H9 (cell line): ENCODE results near the gene SMPD2. TPM values are rescaled to one million over a fixed set of nuclear protein-coding genes. Genes with fewer than 3 reads are reported as not detected.

Experiments
- DNase-seq: peaks from one replicate; pipeline ENCODE4 v3.0.0-alpha.2; 2017
- H2AFZ ChIP-seq: one replicate; pipeline ENCODE4 v1.6.1; 2013; ENCODE audit warnings: mild to moderate bottlenecking, low read length, control low read depth, moderate library complexity
- H2AK5ac ChIP-seq: 2 replicates; pipeline ENCODE4 v1.6.1; 2013; ENCODE audit warnings: low read length, control low read depth, mixed read lengths; ENCODE audit not compliant: insufficient read length
- H2BK120ac ChIP-seq: one replicate; pipeline ENCODE4 v1.6.1; 2013; ENCODE audit warnings: low read depth, mild to moderate bottlenecking, low read length, control low read depth, inconsistent platforms; ENCODE audit not compliant: poor library complexity, severe bottlenecking
- H2BK12ac ChIP-seq: 2 replicates; pipeline ENCODE4 v1.6.1; 2013; ENCODE audit warnings: low read length, control low read depth, mixed read lengths, low read depth; ENCODE audit not compliant: insufficient read length
- H2BK15ac ChIP-seq: 2 replicates; pipeline ENCODE4 v1.6.1; 2013; ENCODE audit warnings: low read depth, low read length, control low read depth
- H2BK20ac ChIP-seq: one replicate; pipeline ENCODE4 v1.6.1; 2013; ENCODE audit warnings: low read depth, mild to moderate bottlenecking, low read length, control low read depth, inconsistent platforms; ENCODE audit not compliant: poor library complexity, severe bottlenecking
- H2BK5ac ChIP-seq: 2 replicates; pipeline ENCODE4 v1.6.1; 2013; ENCODE audit warnings: low read length, control low read depth, mixed read lengths; ENCODE audit not compliant: insufficient read length
- H3K14ac ChIP-seq: 2 replicates; pipeline ENCODE4 v1.6.1; 2013; ENCODE audit warnings: low read length, control low read depth; ENCODE audit not compliant: insufficient read depth
- H3K18ac ChIP-seq: 2 replicates; pipeline ENCODE4 v1.6.1; 2013; ENCODE audit warnings: low read depth, mild to moderate bottlenecking, mixed read lengths, low read length, control low read depth; ENCODE audit not compliant: insufficient read length
- H3K23ac ChIP-seq: 2 replicates; pipeline ENCODE4 v1.6.1; 2013; ENCODE audit warnings: low read length, control low read depth, mixed read lengths, low read depth; ENCODE audit not compliant: insufficient read length
- H3K23me2 ChIP-seq: 2 replicates; pipeline ENCODE4 v1.6.1; 2013; ENCODE audit warnings: low read depth, mild to moderate bottlenecking, mixed read lengths, low read length, control low read depth; ENCODE audit not compliant: insufficient read length, poor library complexity, severe bottlenecking
- H3K27ac ChIP-seq: 2 replicates; pipeline ENCODE4 v1.5.1; 2013; ENCODE audit warnings: low read length, control low read depth, mixed read lengths, low read depth; ENCODE audit not compliant: insufficient read length
- H3K27me3 ChIP-seq: 2 replicates; pipeline ENCODE4 v1.6.1; 2013; ENCODE audit warnings: low read length, control low read depth, inconsistent platforms; ENCODE audit not compliant: insufficient read depth
- H3K4ac ChIP-seq: 2 replicates; pipeline ENCODE4 v1.6.1; 2013; ENCODE audit warnings: low read depth, mild to moderate bottlenecking, control low read depth, inconsistent platforms, low read length, moderate library complexity
- H3K4me1 ChIP-seq: 2 replicates; pipeline ENCODE4 v1.6.1; 2013; ENCODE audit warnings: low read length, control low read depth, inconsistent platforms; ENCODE audit not compliant: insufficient read depth
- H3K4me2 ChIP-seq: 2 replicates; pipeline ENCODE4 v1.6.1; 2013; ENCODE audit warnings: low read length, control low read depth, mixed read lengths; ENCODE audit not compliant: insufficient read length, insufficient read depth
- H3K56ac ChIP-seq: 2 replicates; pipeline ENCODE4 v1.6.1; 2013; ENCODE audit warnings: low read depth, mild to moderate bottlenecking, mixed read lengths, low read length, control low read depth; ENCODE audit not compliant: insufficient read length
- H3K79me1 ChIP-seq: 2 replicates; pipeline ENCODE4 v1.6.1; 2013; ENCODE audit warnings: low read depth, mild to moderate bottlenecking, moderate library complexity, low read length, control low read depth, inconsistent platforms; ENCODE audit not compliant: insufficient read depth, poor library complexity, severe bottlenecking
- H3K79me2 ChIP-seq: 2 replicates; pipeline ENCODE4 v1.6.1; 2013; ENCODE audit warnings: low read length, control low read depth, inconsistent platforms; ENCODE audit not compliant: insufficient read depth
- H3K9ac ChIP-seq: 2 replicates; pipeline ENCODE4 v1.6.1; 2013; ENCODE audit warnings: low read length, control low read depth, mixed read lengths; ENCODE audit not compliant: insufficient read length; ENCODE audit errors: extremely low read depth
- H3K9me3 ChIP-seq: one replicate; pipeline ENCODE4 v1.6.1; 2013; ENCODE audit warnings: low read depth, low read length, inconsistent platforms; ENCODE audit not compliant: control insufficient read depth
- H3T11ph ChIP-seq: one replicate; pipeline ENCODE4 v1.6.1; 2013; ENCODE audit warnings: mild to moderate bottlenecking, low read length, control low read depth, inconsistent platforms
- H4K20me1 ChIP-seq: one replicate; pipeline ENCODE4 v1.6.1; 2013; ENCODE audit not compliant: control insufficient read depth, insufficient read length, insufficient read depth
- H4K5ac ChIP-seq: 2 replicates; pipeline ENCODE4 v1.6.1; 2013; ENCODE audit warnings: low read depth, mild to moderate bottlenecking, mixed read lengths, low read length, control low read depth; ENCODE audit not compliant: insufficient read length
- H4K8ac ChIP-seq: replicated peaks from 2 replicates; pipeline ENCODE4 v1.6.1; 2013; ENCODE audit warnings: low read length, control low read depth, mixed read lengths, low read depth; ENCODE audit not compliant: insufficient read length
- H4K91ac ChIP-seq: 2 replicates; pipeline ENCODE4 v1.6.1; 2013; ENCODE audit warnings: low read depth, mild to moderate bottlenecking, moderate library complexity, mixed read lengths, low read length, control low read depth; ENCODE audit not compliant: insufficient read length
- H3K27ac Mint-ChIP-seq, 3 experiments: 2 replicates in 2 of 3; 3 replicates in 1 of 3; pipeline ENCODE4 v1.8.0; 2020 to 2021; ENCODE audit warnings: mixed read lengths in 3 of 3, mild to moderate bottlenecking in 1 of 3, moderate library complexity in 1 of 3
- H3K27me3 Mint-ChIP-seq: 2 replicates; pipeline ENCODE4 v1.8.0; 2021; ENCODE audit warnings: low read depth, mild to moderate bottlenecking, moderate library complexity, mixed read lengths
- H3K36me3 Mint-ChIP-seq, 3 experiments: 2 replicates in 2 of 3; 3 replicates in 1 of 3; pipeline ENCODE4 v1.8.0; 2020 to 2021; ENCODE audit warnings: low read depth in 3 of 3, mixed read lengths in 3 of 3; ENCODE audit not compliant: insufficient read depth in 1 of 3
- H3K4me1 Mint-ChIP-seq, 2 experiments: 2 replicates each; pipeline ENCODE4 v1.8.0; 2020; ENCODE audit warnings: mixed read lengths in 2 of 2
- H3K4me3 Mint-ChIP-seq, 2 experiments: 2 replicates in 1 of 2; 3 replicates in 1 of 2; pipeline ENCODE4 v1.8.0; 2020 to 2021; ENCODE audit warnings: mild to moderate bottlenecking in 2 of 2, mixed read lengths in 2 of 2, moderate library complexity in 1 of 2
- H3K9me3 Mint-ChIP-seq, 2 experiments: 2 replicates in 1 of 2; 3 replicates in 1 of 2; pipeline ENCODE4 v1.8.0; 2020; ENCODE audit warnings: mild to moderate bottlenecking in 2 of 2, mixed read lengths in 2 of 2, moderate library complexity in 1 of 2
- WGBS: extraction: QIAGEN DNeasy Blood & Tissue Kit; methylation state at CpG from one replicate; pipeline ENCODE4 v1.1.7; 2013; ENCODE audit warnings: missing lambda C conversion rate, low lambda C conversion rate, mixed read lengths; ENCODE audit not compliant: insufficient read length; ENCODE audit errors: extremely low coverage; 5-methylcytosine and 5-hydroxymethylcytosine counted together
- total RNA-seq: library from RNA; stranded (reverse); gene quantifications from 2 replicates; pipeline ENCODE4 v1.2.1, GENCODE V29; 2021
- TF ChIP-seq, protein P1 (sequence below): fragments of 200-600 bp; sonication (generic); conservative IDR thresholded peaks from 3 replicates; pipeline ENCODE4 v1.8.0; 2021; ENCODE audit warnings: antibody characterized with exemption, mild to moderate bottlenecking

SMPD2 gene
- total RNA-seq, 1 experiment from 2014 or later: 13.0 TPM

DNA sequence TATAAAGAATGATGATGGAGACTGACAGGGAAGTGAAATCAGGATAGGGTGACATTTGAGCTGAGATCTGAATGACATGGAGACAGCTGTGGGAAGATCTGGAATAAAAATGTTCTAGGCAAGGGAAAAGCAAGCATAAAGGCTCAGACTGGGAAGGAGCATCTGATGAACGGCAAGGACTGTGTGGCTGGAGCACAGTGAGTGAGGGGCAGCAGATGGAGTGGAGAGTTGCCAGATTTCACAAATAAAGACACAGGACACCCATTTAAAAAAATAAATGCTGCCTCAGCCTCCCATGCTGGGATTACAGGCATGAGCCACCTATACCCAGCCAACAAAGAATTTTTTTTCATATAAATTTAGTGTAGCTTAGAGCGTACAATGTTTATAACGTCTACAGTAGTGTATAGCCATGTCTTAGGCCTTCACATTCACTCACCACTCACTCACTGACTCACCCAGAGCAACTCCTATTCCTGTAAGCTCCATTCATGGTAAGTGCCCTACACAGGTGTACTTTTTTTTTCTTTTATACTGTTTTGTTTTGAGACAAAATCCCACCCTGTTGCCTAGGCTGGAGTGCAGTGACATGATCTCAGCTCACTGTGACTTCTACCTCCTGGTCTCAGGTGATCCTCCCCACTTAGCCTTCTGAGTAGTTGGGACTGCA, 44.9 kb downstream of the SMPD2 start:
- Histone ChIP-seq H3K56ac (no peak overlapping the region), H4K8ac (no peak overlapping the region), H3K4me1 (peaks cover 9% of the 10 kb centered on the region; the same call in 1 of the 2 replicates), H3K9ac (no peak overlapping the region), H2BK5ac (no peak overlapping the region), H2BK12ac (no peak overlapping the region), H4K20me1 (no peaks in the 10 kb centered on the region), H3K18ac (no peak overlapping the region), H2BK20ac (no peak overlapping the region), H2BK15ac (no peak overlapping the region), H3K79me2 (peaks cover 18% of the 10 kb centered on the region; the same call in 1 of the 2 replicates), H2AK5ac (no peak overlapping the region), H2BK120ac (no peak overlapping the region), H3K23ac (no peak overlapping the region), H3K79me1 (peaks cover 2% of the 10 kb centered on the region), H4K5ac (no peak overlapping the region), H3K27ac (no peak overlapping the region), H3K23me2 (peaks cover 4% of the 10 kb centered on the region), H3T11ph (no peak overlapping the region), H3K4me2 (no peak overlapping the region), H4K91ac (no peak overlapping the region), H3K27me3 (no peaks in the 10 kb centered on the region), H3K9me3 (no peaks in the 10 kb centered on the region), H3K14ac (no peak overlapping the region), H2AFZ (no peak overlapping the region), H3K4ac (no peak overlapping the region)
- no peak for DNase-seq
- Mint-ChIP-seq H3K27ac (no peak overlapping the region), H3K4me3 (no peak overlapping the region), H3K4me1 (peaks cover 35 to 37% of the 10 kb centered on the region in 2 experiments), H3K27me3 (peaks cover 3% of the 10 kb centered on the region; the same call in 1 of the 2 replicates), H3K9me3 (no peaks in the 10 kb centered on the region), H3K36me3 (peaks cover 11 to 21% (median 19%) of the 10 kb centered on the region in 3 experiments)
- TF ChIP-seq, protein P1, sequence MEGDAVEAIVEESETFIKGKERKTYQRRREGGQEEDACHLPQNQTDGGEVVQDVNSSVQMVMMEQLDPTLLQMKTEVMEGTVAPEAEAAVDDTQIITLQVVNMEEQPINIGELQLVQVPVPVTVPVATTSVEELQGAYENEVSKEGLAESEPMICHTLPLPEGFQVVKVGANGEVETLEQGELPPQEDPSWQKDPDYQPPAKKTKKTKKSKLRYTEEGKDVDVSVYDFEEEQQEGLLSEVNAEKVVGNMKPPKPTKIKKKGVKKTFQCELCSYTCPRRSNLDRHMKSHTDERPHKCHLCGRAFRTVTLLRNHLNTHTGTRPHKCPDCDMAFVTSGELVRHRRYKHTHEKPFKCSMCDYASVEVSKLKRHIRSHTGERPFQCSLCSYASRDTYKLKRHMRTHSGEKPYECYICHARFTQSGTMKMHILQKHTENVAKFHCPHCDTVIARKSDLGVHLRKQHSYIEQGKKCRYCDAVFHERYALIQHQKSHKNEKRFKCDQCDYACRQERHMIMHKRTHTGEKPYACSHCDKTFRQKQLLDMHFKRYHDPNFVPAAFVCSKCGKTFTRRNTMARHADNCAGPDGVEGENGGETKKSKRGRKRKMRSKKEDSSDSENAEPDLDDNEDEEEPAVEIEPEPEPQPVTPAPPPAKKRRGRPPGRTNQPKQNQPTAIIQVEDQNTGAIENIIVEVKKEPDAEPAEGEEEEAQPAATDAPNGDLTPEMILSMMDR: no peak
- WGBS: no CpG with 5 or more reads among the region's 3 CpGs
